ENCODE results near the gene NUP93.

GRCh38 chr16:56776562-56776961, 46.6 kb downstream of the NUP93 start:
- TF ChIP-seq CTCF (IDR thresholded peaks at IDR 0.05) (no peak), POLR2A (IDR thresholded peaks at IDR 0.05) (no peak)
